GM19452 (cell line): ENCODE results near the gene CACNA1D.
A peak's percentile ranks its signal among the peaks of the same experiment; 100 is the strongest.

Source experiments
- ATAC-seq: cut with Tn5 transposase; IDR thresholded peaks from one replicate; pipeline ENCODE4 v1.9.1; 2021; ENCODE audit not compliant: unreplicated experiment

Gene CACNA1D

GRCh38 chr3:53837331-53837730, 342.9 kb downstream of the CACNA1D start:
- no peak for ATAC-seq

DNA sequence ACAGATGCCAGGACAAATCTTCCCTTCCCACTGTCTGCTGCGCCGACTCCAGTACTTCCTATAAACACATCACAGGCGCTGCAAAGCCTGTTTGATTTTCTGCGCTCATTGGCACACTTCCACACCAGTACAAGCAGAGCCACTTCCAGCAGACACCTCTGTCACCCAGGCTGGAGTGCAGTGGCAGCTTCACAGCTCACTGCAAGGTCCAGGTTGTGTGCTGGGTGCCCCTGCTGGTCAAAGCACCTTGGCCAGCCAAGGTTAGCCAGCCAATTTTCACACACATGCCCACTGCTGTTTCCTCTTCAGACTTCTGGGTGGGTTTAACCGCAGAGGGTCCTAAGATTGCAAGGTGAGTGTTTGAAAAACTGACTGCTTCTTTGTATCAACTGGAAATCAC, 346.9 kb downstream of the CACNA1D start:
- no peak for ATAC-seq

DNA sequence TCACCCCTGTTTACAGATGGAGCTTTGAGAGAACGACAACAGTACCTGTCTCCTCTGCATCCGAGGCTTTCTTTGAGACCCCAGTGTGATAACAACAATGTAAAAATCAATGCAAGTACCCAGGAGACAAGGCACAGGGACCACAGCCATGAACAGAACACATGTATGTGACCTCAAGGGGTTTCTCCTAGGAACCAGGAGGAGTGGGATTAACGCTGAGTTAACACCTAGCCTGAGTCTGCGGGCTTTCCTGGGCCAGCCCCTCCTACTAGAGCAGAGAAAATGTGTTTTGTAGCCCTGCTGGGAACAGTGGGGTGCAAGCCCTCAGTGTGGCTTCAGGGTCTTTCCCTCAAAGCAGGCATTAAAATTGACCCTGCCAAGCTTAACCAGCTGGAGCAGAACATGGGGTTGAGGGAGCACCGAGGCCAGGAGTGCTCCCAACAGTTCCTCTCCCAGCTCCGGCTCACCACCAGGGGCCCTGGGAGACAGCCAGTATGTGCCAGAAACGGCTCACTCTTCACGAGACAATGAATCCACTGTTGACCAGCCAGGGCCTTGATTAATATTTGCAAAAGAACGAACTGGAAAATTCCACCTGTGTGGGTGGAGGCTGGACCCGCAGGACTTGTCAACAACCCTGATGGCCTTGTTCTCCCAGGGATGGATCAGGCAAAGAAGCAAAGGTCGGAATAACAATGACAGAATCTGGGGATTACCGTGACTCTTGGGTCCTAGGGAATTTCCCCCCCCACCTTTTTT, 348.2 kb downstream of the CACNA1D start:
- no peak for ATAC-seq

DNA sequence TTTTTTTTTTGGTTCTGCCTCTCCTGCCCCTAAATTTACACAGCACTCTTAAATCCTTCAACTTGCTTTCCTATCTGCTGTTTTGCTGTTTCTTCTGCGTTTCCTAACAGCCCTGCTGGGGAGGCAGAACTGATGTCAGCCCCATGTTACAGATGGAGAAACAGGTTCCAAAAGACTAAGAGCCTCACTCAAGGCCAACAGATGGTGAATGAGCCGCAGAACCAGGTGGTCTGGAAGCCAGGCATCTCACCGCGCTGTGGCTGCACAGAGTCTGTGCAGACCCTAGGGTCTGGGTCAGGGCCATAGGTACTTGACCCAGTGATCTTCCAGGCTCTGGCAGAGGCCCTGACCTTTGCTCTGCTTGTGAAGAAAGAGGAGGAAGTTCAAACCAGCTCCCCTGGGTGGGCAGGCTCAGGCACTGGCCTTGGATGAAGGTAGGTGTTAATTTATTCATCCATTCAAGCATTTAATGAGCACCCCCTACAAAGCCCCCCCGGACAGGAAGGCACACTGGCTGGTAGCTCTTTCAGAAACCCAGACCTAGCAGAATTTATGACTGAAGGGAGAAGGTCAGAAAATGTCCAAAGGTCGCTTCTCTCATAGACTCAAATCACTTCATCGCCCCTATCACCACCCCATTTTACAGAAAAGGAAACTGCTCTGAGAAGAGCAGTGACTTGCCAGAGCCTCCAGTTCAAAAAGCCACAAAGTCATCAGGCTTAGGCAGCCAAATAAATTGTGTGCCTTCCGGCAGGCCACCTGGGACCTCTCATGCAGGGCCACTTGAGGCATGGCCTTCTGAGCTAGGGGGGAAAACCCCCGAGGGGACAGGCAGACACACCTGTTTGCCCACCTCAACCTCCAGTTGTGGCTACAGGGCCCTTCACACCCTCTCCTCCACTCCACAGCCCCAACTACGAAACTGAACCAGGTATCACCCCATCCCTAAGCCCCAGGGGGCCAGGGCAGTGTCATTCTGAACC, 349.1 kb downstream of the CACNA1D start:
- peak; percentile 45 for ATAC-seq

DNA sequence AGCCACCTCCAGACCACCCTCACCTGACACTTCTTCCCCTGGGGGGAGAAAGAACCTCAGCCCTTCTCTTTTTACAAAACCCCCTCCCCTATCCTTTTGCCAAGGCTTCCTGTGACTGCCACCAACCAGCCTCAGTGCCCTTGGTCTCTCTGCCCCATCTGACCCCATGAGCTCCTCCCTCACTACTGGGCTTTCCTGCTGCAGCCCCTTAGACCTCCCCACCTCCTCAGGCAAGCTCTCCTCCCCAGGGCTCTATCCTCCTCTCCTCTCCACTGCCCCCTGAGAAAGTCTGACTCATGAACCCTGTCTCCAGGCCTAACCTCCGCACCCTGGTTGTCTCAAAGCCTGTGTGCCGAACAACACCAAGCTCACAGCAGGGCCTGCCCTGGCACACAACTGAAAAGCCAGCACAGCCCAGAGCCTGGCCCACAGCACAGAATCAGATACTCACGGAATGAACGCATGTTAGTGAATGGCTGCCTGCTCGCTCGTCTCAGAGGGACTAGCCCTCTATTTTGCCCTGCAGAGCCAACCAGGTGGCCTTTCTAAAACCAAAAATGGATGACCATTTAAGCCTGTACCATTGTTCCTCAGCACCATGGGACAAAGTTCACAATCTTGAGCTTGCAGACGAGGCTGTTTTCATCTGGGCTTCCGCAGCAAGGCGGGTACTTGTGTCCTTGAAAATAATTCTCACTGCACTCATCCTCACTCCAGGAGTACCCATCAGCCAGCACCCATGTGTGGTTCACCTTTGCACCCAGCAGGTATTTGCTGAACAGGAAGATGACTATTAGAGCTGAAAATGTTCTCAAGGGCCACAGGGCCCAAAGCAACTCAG, 350.1 kb downstream of the CACNA1D start:
- ATAC-seq, result no peak

DNA sequence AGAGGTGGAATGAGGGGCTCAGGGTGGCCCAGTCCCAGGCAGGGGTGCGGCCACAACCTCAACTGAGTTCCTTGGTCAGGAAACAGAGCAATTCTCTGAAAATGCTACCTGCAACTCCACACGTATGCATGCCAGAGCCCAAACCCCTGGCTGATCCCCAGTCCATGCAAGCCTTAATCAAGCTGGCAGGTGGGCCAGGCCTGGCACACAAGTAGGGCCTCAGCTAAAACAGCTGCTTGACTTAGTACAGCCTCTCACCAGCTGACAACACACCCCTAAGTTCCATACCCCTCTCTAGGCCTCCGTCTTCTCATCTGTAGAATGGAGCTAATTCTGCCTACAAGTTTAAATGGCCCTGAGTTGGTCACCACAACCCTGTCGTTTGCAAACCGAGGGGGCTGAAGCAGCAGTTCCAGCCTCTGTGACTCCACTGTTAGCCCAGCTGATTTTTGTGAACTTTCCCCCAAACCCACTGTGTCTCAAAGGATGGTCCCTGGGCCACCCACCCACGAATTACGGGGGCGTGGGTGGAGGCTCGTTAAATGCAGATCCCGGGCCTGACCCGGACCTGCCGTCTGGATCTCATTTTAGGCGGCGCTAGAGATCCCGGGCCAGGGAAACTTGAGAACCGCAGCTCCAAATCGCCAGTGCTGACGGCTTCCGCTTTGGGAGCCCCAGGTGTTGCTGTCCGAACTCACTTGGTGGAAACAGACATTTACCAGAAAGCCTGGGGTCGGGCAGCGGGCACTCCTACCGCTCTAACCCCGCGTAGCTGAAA, 350.9 kb downstream of the CACNA1D start:
- ATAC-seq, result peak; percentile 3

DNA sequence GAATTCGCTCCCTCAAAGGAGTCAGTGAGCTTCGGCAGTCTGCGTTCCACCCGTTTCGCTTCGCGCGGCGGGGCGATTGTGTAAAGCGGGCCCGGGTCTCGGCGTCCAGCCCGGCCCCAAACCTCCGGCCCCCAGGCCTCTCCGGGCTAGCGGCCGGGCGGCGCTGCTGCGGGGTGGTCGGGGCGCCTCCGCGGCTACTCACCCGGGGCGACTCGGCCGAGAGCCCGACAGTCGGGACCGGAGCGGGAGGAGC, 351.4 kb downstream of the CACNA1D start:
- ATAC-seq, result peak; percentile 6

GRCh38 chr3:53846134-53846850, 351.9 kb downstream of the CACNA1D start, which contains the start of the genes CHDH and IL17RB:
CHDH (minus strand) TSS chr3:53846419; CDS start chr3:53824008, 22,411 bp downstream.
IL17RB (plus strand) TSS chr3:53846568; CDS start chr3:53846589, 21 bp downstream.
- peak; percentile 48 for ATAC-seq

- no peak for ATAC-seq
Measured at GRCh38 chr3:53846851-53847155, 352.4 kb downstream of the CACNA1D start.

GRCh38 chr3:53849916-53850315, 355.5 kb downstream of the CACNA1D start:
- no peak for ATAC-seq

- ATAC-seq, result no peak
Measured at GRCh38 chr3:53850895-53851294, 356.5 kb downstream of the CACNA1D start.

- no peak for ATAC-seq
Measured at GRCh38 chr3:53856964-53857363, 362.6 kb downstream of the CACNA1D start.

DNA sequence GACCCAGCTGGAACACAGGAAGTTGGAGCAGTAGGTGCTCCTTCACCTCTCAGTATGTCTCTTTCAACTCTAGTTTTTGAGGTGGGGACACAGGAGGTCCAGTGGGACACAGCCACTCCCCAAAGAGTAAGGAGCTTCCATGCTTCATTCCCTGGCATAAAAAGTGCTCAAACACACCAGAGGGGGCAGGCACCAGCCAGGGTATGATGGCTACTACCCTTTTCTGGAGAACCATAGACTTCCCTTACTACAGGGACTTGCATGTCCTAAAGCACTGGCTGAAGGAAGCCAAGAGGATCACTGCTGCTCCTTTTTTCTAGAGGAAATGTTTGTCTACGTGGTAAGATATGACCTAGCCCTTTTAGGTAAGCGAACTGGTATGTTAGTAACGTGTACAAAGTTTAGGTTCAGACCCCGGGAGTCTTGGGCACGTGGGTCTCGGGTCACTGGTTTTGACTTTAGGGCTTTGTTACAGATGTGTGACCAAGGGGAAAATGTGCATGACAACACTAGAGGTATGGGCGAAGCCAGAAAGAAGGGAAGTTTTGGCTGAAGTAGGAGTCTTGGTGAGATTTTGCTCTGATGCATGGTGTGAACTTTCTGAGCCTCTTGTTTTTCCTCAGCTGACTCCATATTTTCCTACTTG, 363.8 kb downstream of the CACNA1D start:
- ATAC-seq, result no peak

DNA sequence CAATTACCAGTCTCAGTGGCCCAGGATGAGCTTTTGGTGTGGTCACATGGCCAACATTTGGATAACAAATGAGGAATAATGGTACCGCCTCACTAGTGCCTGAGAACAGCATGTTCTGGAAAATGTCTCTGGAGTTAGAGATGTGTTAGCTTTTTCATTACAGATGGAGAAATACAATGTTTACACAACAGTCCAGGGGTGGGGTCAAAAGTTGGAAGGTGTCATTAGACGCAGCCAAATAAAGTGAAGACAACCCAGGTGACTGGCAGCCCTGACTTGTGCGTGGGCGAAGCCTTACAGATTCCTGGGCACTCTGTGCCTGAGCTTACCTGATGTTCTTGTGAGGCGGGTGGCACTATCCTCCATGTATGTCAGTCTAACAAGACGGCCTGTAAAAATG, 364.8 kb downstream of the CACNA1D start:
- no peak for ATAC-seq

- no peak for ATAC-seq
Measured at GRCh38 chr3:53860196-53860595, 365.8 kb downstream of the CACNA1D start.

DNA sequence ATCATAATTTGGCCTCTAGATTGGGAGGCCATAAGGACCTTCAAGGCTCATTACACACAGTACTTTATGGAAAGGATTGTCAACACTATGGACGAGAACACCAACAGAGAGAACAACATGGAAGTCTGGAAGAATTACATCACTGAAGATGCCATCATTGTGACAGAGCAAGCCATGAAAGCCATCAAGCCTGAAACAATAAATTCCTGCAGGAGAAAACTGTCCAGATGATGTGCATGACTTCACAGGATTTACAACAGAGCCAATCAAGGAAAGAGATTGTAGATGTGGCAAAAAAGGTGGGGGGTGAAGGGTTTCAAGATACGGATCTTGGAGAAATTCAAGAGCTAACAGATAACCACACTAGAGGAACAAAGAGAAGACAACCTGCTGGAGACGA, 367.8 kb downstream of the CACNA1D start:
- no peak for ATAC-seq

DNA sequence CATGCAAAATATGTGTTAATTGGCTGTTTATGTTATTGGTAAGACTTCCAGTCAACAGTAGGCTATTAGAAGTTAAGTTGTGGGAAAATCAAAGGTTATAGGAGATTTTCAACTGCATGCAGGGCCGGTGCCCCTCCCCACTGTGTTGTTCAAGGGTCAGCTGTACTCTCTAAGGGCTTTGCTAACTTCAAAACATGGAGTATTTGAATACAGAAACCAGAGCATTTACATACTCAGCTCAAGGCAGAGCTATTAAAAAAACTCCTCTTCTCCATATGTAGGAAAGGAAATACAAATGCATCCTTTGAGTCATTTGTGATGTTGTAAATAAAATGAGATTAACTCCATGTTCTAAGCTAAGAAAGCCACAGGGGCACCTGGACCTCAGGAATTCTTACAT, 368.7 kb downstream of the CACNA1D start:
- ATAC-seq, result no peak
